H1 (cell line): Measurements from ENCODE around the gene ATP6V0A1. TPM values are rescaled to one million over a fixed set of nuclear protein-coding genes. Genes with fewer than 3 reads are reported as not detected.

Source experiments
- BACH1 ChIP-seq: IDR thresholded peaks from 2 replicates; pipeline ENCODE4 v1.6.1; 2012; ENCODE audit warnings: low read length, improper control_type of control experiment
- MAX ChIP-seq: IDR thresholded peaks from 2 replicates; pipeline ENCODE4 v1.6.1; 2012; ENCODE audit warnings: inconsistent platforms
- SIX5 ChIP-seq: IDR thresholded peaks from 2 replicates; pipeline ENCODE4 v1.6.1; 2011; ENCODE audit warnings: mild to moderate bottlenecking, low read depth, low read length
- polyA plus RNA-seq, 7 experiments: library from polyadenylated mRNA; depleted of rRNA in 3 of 7; stranded (reverse) in 5 of 7; unstranded in 2 of 7; fragments of >200 nt in 5 of 7; fragments of 200-250 nt in 2 of 7; gene quantifications; 1 replicate in 5 of 7; 2 replicates in 1 of 7; 4 replicates in 1 of 7; pipeline versions ENCODE4 v1.2.1 to v1.2.3, GENCODE V29; 2011 to 2013; ENCODE audit warnings: missing spikeins in 2 of 7, mixed read lengths in 2 of 7
- total RNA-seq: library from RNA; stranded (reverse); fragmentation: NEBNext Ultra II Directional; extraction: Animal tissue kit (Norgen Biotek cat#: 25700); gene quantifications from 2 replicates; pipeline ENCODE4 v1.2.1, GENCODE V29; 2021

The ATP6V0A1 gene
- total and polyA plus RNA-seq, 2 of the 8 experiments (the other 6 are each of a cell fraction or from before 2014, with no cell fraction given): 55.3 to 63.4 TPM

DNA sequence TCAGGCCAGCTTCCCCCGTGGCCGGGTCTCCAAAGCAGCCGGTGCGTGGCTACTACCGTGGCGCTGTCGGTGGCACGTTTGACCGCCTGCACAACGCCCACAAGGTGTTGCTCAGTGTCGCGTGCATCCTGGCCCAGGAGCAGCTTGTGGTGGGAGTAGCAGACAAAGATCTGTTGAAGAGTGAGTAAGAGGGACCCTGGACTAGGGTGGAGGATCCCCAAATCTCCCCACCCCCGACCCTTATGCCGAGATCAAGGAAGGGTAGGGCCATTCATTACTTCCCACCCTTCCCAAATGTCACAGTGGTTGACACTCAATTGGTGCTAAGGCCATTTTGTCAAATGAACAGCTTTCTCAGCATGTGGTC is 104.4 kb downstream of the ATP6V0A1 start (continued):
- TF ChIP-seq MAX (no peak), SIX5 (no peak), BACH1 (no peak)
